ENCODE data around the gene ARAP2. TPM values are rescaled to one million over a fixed set of nuclear protein-coding genes. Genes with fewer than 3 reads are reported as not detected.
A peak's percentile ranks its signal among the peaks of the same experiment; 100 is the strongest.

ARAP2 gene
- total RNA-seq, 1 donor from 2014 or later, result 45.4 TPM

DNA sequence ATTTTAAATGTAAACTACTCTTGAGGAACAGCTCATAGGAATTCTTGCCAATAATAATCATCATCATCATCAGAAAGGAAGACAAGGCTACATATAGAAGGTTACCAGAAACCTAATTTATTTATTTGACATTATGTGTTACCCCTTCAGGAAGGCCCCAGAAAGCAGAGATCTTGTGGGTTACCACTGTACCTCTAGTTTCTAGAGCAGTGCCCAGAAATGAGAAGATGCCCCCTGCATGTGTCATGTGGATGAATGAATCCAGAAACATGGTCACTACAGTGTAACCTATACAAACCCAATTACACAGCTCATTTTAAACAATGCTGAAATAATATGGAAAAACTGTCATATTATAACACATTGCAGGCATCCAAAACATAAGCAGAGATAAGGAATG, 70.4 kb downstream of the ARAP2 start:
- DNase-seq, result no peak
- Mint-ChIP-seq H3K4me3 (no peak overlapping the region), H3K27me3 (no peaks in the 10 kb centered on the region), H3K36me3 (ENCODE audit: low read depth) (peaks cover 49% of the 10 kb centered on the region), H3K27ac (no peak overlapping the region), H3K4me1 (peaks cover 9% of the 10 kb centered on the region), H3K9me3 (no peaks in the 10 kb centered on the region)
- intact Hi-C loops (cut with micrococcal nuclease), result no loop called here

DNA sequence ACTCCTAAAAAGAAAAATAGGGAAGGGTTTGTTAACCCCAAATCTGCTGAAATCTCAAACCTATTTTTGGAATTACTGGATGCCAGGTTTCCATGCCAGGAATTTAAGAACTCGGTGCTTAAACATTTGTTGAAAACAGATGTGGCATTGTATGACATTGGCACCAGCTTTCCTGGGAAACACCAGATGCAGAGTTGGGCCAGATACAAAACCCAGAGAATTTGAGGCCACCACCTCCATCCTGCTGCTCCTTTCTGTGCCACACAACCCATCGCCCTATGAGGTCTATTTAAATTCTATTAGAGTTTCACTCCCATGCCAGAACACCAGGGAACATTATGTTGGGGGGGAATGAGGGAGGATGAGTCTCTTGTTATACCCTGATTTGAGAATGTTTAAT, 71.7 kb downstream of the ARAP2 start:
- Mint-ChIP-seq H3K4me1 (peaks cover 16% of the 10 kb centered on the region), H3K9me3 (no peaks in the 10 kb centered on the region), H3K4me3 (no peak overlapping the region), H3K27ac (no peak overlapping the region), H3K27me3 (no peaks in the 10 kb centered on the region), H3K36me3 (ENCODE audit: low read depth) (peaks cover 49% of the 10 kb centered on the region)
- no peak for DNase-seq
- intact Hi-C loops (cut with micrococcal nuclease), result no loop called here

DNA sequence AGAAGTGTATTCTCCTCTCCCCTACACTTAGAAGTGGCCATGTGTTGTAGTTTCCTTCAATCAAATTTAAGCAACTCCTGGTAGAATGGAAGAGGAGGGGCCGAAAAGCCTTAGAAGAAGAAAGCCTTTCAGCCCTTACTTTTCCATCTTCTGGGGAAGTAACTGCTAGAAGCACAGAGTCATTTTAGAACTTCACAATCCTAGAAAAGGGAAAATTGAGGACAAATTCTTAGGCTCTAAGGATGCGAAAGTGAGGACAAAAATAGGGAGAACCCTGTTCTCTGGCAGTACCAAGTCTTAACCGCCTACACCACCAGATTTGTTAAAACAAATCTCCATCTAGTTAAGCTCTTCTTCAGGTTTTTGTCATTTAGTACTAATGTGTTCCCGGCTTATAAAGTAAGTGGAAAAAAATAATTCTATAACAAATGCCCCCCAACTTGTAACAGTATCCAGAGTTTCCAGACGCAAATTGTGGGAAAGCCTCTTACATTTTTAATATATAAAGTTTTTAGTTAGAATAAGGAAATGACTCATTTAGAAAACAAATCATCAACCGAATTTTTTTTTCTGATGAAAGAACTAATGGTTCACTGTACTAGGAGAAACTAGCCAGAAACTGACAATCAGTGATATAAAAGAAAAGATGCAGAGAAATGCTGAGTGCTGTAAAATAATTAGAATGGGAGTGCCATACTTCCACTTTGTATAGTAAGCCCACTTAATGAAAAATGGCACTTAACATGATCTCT, 76.0 kb downstream of the ARAP2 start:
- peaks cover 21% of the 10 kb centered on the region for H3K4me1 Mint-ChIP-seq
- peaks cover 53% of the 10 kb centered on the region for H3K36me3 Mint-ChIP-seq (ENCODE audit: low read depth)
- H3K27me3 Mint-ChIP-seq, result no peaks in the 10 kb centered on the region
- H3K4me3 Mint-ChIP-seq, result no peak overlapping the region
- intact Hi-C loops (cut with micrococcal nuclease), result no loop called here
- no peak overlapping the region for H3K27ac Mint-ChIP-seq
- no peaks in the 10 kb centered on the region for H3K9me3 Mint-ChIP-seq
- no peak for DNase-seq

DNA sequence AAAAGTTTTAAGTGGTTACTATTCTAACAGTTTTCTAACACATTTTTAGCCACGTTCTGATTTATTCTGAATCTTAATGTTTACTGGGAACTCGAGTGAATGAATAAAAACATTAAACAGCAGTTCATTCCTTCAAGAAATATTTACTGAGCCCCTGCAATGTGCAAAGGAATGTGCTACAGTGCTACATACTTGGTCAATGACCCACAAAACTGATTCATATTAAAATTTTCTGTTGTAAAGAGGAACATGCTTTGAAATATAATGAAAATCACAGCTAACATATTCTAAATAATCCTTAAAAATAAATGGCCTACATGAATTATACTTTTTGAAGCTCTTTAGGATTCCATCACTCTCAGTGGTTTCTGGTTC, 78.7 kb downstream of the ARAP2 start:
- peaks cover 60% of the 10 kb centered on the region for H3K36me3 Mint-ChIP-seq (ENCODE audit: low read depth)
- no peak overlapping the region for H3K27ac Mint-ChIP-seq
- no peak for DNase-seq
- H3K27me3 Mint-ChIP-seq, result no peaks in the 10 kb centered on the region
- H3K4me1 Mint-ChIP-seq, result peaks cover 26% of the 10 kb centered on the region
- intact Hi-C loops (cut with micrococcal nuclease), result no loop called here
- H3K9me3 Mint-ChIP-seq, result no peaks in the 10 kb centered on the region
- no peak overlapping the region for H3K4me3 Mint-ChIP-seq

DNA sequence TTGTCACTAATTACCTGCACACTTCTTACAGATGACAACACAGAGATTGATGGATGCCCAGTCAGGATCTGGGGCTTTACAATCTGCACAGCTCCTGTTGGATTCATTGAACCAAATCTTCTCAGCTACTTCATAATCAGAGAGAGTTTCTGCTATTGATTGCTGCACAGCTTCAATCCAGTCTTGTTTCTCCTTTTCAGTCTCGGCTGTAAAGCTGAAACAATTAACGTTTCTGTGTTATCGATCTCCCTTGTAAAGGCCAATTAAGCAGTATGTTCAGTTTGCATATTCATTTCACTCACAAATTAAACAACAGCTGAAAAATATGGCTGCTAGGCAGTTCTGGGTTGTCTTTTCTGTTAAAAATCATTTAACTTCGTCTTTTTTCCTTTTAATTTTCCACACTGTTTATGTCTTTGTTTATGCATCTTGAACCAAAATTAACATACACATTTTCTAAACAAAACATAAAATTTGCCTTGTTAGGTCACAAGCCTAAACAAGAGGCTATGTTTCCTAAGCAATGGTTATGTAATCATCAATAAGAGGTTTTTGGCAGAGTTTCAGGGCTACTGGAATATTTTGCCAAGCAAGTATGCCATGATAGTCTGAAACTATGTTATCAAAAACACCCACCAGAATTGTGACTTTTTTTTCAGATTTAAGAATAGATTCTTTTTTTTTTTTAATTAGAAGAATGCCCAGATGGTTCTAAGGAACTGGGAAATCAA, 79.2 kb downstream of the ARAP2 start:
- Mint-ChIP-seq H3K4me1 (peaks cover 23% of the 10 kb centered on the region), H3K36me3 (ENCODE audit: low read depth) (peaks cover 58% of the 10 kb centered on the region), H3K4me3 (no peak overlapping the region), H3K27me3 (no peaks in the 10 kb centered on the region), H3K27ac (no peak overlapping the region), H3K9me3 (no peaks in the 10 kb centered on the region)
- no peak for DNase-seq
- intact Hi-C loops (cut with micrococcal nuclease), result no loop called here

DNA sequence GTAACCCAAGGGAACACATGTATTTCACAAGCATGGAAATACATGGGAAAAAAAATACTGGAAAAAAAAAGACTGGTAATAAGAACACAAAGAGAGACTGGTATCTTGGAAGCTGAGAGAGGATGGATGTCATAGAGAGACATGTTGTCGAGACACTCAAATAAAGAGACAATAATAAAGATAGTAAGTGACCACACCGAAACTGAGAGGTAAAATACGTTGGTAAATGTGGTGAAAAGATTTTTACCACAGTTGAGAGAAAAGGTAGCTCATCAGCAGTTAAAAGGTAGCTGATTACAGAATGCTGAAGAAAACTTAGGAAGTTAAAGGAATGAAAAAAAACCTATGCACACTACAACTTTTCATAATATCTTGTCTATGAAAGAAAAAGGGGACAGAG, 81.1 kb downstream of the ARAP2 start:
- Mint-ChIP-seq H3K4me3 (no peak overlapping the region), H3K27me3 (no peaks in the 10 kb centered on the region), H3K27ac (no peak overlapping the region), H3K9me3 (no peaks in the 10 kb centered on the region), H3K36me3 (ENCODE audit: low read depth) (peaks cover 59% of the 10 kb centered on the region), H3K4me1 (peaks cover 13% of the 10 kb centered on the region)
- intact Hi-C loops (cut with micrococcal nuclease), result no loop called here
- no peak for DNase-seq

DNA sequence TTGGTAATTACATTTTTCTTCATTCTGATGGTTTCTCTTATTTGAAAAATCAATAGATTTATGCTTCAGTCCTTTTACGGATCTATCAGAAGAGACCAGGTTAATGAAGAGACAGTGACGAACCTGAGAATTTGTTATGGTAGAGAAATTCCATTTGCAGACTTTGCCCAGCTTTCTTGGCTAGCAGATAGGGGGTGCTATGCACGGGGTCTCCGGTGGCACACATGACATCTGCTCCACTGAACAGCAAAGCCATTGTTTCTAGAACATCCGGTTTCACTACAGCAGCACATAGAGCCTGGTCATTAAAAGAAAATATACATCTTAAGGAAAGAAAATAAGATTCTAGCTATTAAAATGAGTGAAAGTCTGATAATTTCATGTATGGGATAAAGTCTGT, 85.1 kb downstream of the ARAP2 start:
- Mint-ChIP-seq H3K4me3 (no peak overlapping the region), H3K9me3 (no peaks in the 10 kb centered on the region), H3K36me3 (ENCODE audit: low read depth) (peaks cover 61% of the 10 kb centered on the region), H3K27me3 (no peaks in the 10 kb centered on the region), H3K27ac (no peak overlapping the region), H3K4me1 (peaks cover 9% of the 10 kb centered on the region)
- no peak for DNase-seq
- intact Hi-C loops (cut with micrococcal nuclease), result no loop called here

DNA sequence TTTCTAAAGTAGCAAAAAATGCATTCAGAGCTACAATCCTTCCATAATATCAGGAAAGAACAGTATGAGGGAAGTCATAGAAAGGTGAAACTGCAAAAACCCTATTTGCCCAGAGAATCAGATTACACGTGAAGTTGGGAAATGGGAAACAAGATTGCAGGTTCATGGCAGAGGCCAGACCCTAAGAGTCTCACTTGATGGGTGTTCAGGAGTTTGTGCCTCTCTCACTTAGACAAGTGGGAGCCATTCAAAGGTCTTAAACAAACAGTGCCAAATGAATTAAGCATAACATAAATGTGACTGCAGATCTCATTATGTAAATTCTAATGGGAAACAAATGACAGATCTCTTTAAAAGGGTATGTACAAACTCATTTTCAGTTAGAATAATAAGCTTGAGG, 91.6 kb downstream of the ARAP2 start:
- H3K27ac Mint-ChIP-seq, result no peak overlapping the region
- intact Hi-C loops (cut with micrococcal nuclease), result no loop called here
- H3K27me3 Mint-ChIP-seq, result no peaks in the 10 kb centered on the region
- peaks cover 46% of the 10 kb centered on the region for H3K36me3 Mint-ChIP-seq (ENCODE audit: low read depth)
- H3K9me3 Mint-ChIP-seq, result no peaks in the 10 kb centered on the region
- DNase-seq, result no peak
- H3K4me1 Mint-ChIP-seq, result peaks cover 2% of the 10 kb centered on the region
- no peak overlapping the region for H3K4me3 Mint-ChIP-seq

DNA sequence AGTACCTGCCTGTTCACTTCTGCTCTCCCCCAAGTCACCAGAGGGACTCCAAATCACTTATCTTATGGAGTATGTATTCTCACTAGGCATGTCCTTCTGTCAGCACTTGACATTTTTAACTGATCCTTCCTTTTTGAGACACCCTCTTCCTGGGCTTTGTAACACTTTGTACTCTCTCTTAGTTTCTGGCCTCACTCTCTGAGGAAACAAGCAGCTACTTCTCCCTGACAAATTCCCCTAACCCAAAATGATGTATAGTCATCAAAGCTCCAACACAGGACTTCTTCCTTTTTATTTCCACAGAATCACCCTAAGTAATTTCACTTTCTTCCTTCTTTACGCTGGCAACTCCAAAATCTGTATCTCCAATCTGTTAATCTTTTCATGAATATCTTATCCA, 101.8 kb downstream of the ARAP2 start:
- H3K27me3 Mint-ChIP-seq, result no peaks in the 10 kb centered on the region

DNA sequence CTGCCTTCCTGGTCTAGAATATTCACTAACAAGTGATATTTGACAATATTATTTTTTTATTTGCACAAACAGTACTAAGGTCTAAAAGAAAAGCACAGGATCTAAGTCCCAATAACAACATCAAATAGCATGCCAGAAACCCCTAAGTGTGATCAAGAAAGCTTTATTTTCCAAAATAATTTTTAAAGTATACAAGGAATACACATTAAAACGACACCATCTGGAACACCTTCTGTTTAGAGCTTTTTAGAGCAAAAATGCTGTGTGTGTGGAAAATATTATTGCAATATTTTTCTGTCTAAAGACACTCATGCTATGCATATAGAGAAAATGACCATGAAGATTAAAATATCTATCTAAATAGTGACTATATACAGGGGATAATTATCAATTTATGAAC, 103.1 kb downstream of the ARAP2 start:
- Mint-ChIP-seq H3K36me3 (ENCODE audit: low read depth) (peaks cover 47% of the 10 kb centered on the region), H3K27me3 (no peaks in the 10 kb centered on the region), H3K27ac (no peak overlapping the region), H3K4me1 (peaks cover 11% of the 10 kb centered on the region), H3K9me3 (no peaks in the 10 kb centered on the region), H3K4me3 (no peak overlapping the region)
- no peak for DNase-seq
- intact Hi-C loops (cut with micrococcal nuclease), result no loop called here

More for the DNA sequence above, 101.8 kb downstream of the ARAP2 start:
- H3K27ac Mint-ChIP-seq, result peak overlapping the region; percentile 39
- H3K9me3 Mint-ChIP-seq, result no peaks in the 10 kb centered on the region
- DNase-seq, result no peak
- intact Hi-C loops (cut with micrococcal nuclease), result no loop called here
- no peak overlapping the region for H3K4me3 Mint-ChIP-seq
- H3K4me1 Mint-ChIP-seq, result peaks cover 11% of the 10 kb centered on the region
- H3K36me3 Mint-ChIP-seq (ENCODE audit: low read depth), result peaks cover 53% of the 10 kb centered on the region

DNA sequence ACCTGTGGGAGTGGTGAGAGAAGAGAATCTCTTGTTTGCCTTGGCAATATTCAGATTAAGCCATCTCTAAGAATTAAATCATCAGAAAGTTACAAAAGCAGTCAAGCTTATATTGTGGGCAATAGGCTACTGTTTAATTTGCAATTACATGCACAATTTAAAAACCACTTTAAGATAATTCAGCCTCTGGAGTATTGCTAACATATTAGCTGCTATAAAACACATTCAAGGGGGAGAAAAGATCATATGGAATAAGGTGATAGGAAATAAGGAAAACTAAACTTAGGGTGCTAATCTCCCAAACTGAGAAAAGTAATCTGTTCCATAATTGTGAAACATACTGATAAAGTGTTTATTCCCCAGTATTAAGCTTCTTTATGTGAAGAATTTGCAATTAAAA, 103.9 kb downstream of the ARAP2 start:
- Mint-ChIP-seq H3K9me3 (no peaks in the 10 kb centered on the region), H3K36me3 (ENCODE audit: low read depth) (peaks cover 40% of the 10 kb centered on the region), H3K4me1 (peaks cover 11% of the 10 kb centered on the region), H3K27me3 (no peaks in the 10 kb centered on the region), H3K27ac (no peak overlapping the region), H3K4me3 (no peak overlapping the region)
- intact Hi-C loops (cut with micrococcal nuclease), result no loop called here
- no peak for DNase-seq

DNA sequence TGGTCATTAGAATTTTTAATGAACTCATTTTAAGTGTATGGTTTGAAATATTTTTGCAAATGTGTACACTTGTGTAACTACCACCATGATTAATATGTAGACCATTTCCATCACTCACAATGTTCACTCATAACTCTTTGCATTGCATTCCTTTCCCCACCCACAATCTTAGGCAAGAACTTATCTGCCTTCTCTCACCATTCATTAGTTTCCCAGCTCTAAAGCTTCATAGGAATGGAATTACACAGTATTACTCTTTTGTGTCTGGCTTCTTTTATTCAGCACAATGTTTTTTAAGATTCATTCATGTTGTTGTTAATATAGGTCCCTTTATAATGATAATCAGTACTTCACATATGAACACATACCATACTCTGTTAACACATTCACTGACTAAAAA, 106.1 kb downstream of the ARAP2 start:
- Mint-ChIP-seq H3K27ac (no peak overlapping the region), H3K4me3 (no peak overlapping the region), H3K9me3 (no peaks in the 10 kb centered on the region), H3K27me3 (no peaks in the 10 kb centered on the region), H3K36me3 (ENCODE audit: low read depth) (peaks cover 25% of the 10 kb centered on the region), H3K4me1 (peaks cover 11% of the 10 kb centered on the region)
- no peak for DNase-seq
- intact Hi-C loops (cut with micrococcal nuclease), result no loop called here

DNA sequence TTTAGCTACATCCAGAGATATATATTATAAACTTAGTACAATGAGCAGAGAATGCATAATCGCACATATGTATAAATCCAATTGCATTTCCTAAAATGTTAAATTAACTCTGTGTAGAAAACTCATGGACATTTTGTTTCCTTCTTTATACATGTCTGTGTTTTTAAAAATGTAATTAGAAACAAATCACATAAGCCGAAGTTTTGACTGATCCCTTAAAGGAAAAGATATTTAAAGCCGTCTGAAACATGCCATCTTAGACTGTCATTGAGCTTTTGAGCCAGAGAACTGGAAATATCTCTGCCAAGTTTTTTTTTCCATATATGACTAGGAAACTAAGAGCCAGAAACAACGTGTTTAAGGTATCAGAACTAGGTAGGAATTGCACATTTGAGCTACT, 107.0 kb downstream of the ARAP2 start:
- H3K4me3 Mint-ChIP-seq, result no peak overlapping the region
- intact Hi-C loops (cut with micrococcal nuclease), result no loop called here
- no peak for DNase-seq
- H3K9me3 Mint-ChIP-seq, result no peaks in the 10 kb centered on the region
- no peak overlapping the region for H3K27ac Mint-ChIP-seq
- H3K27me3 Mint-ChIP-seq, result no peaks in the 10 kb centered on the region
- peaks cover 20% of the 10 kb centered on the region for H3K36me3 Mint-ChIP-seq (ENCODE audit: low read depth)
- peaks cover 5% of the 10 kb centered on the region for H3K4me1 Mint-ChIP-seq

DNA sequence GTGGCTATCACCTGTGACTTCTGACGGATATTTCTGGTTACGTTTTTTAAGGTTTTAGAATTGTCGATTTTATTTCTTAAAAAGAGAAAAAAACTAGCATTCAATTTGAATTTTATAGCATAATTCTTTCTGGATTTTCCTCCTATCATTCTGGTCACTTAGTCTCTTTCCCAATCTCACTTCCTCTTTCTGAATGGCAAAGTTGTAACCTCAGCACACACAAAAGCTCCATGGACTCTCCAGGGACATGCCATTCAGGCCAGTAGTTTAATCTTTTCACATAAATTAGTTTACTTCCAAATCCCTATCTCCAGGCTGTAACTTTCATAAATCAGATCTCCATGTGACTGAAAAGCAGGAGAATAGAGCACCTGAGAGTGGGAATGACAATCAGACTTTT, 110.7 kb downstream of the ARAP2 start:
- Mint-ChIP-seq H3K4me3 (no peak overlapping the region), H3K36me3 (ENCODE audit: low read depth) (peaks cover 20% of the 10 kb centered on the region), H3K9me3 (no peaks in the 10 kb centered on the region), H3K27me3 (no peaks in the 10 kb centered on the region), H3K27ac (no peak overlapping the region), H3K4me1 (peaks cover 9% of the 10 kb centered on the region)
- DNase-seq, result no peak
- intact Hi-C loops (cut with micrococcal nuclease), result no loop called here

DNA sequence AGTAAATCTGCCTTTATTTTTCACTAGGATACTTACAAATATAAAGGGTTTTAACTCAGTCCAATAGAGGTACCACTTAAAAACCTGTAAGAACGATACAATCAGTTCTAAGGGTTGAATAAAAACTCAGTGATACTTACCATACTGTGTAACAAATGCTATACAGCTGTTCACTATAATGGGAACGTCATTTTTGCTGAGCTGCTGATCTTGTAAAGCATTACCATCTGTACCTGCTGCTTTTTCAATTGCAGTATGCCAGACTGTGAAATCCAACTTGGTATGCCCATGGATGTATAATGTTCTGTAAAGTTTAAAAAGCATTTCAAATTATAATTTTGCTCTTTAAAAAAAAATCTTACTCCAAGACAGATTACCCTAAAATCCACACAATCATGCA, 111.2 kb downstream of the ARAP2 start:
- Mint-ChIP-seq H3K27me3 (no peaks in the 10 kb centered on the region), H3K4me1 (peaks cover 7% of the 10 kb centered on the region), H3K4me3 (no peak overlapping the region), H3K27ac (no peak overlapping the region), H3K36me3 (ENCODE audit: low read depth) (peaks cover 17% of the 10 kb centered on the region), H3K9me3 (no peaks in the 10 kb centered on the region)
- intact Hi-C loops (cut with micrococcal nuclease), result no loop called here
- no peak for DNase-seq
